ENCODE results near the gene MBOAT1.

DNA sequence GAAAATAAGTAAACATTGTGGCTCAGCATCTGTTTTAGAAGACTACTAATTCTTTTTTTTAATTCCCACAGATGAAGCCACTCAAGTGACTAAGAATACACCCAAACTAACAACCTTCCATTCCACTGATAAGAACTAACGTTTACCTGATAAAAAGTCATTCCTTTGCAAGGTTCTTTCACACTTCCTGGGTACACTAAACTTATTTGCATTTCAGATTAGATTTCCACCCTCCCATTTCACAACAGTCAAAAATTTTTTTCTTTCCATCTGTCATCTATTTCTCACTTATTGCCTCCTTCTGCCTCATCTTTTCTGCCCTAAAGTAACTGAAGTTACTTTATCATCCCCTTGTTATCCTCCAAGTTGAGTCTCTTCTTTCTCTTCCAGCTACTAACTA lies 20.3 kb downstream of the MBOAT1 start:
- no peak for TF ChIP-seq CTCF (conservative IDR thresholded peaks at IDR 0.05 in 1 of 2, IDR thresholded peaks at IDR 0.05 in 1 of 2; ENCODE audit: extremely low read depth in 1 of 2, insufficient read depth in 1 of 2, low read depth in 1 of 2, low read length in 2 of 2)
- TF ChIP-seq EZH2 (IDR thresholded peaks at IDR 0.05; ENCODE audit: borderline replicate concordance, low read length) = no peak
